CD14-positive monocyte (primary cell): Measurements from ENCODE around the gene MED13L. TPM values are rescaled to one million over a fixed set of nuclear protein-coding genes. Genes with fewer than 3 reads are reported as not detected.

Experiments
- DNase-seq, 3 donors: peaks; one replicate each; pipeline ENCODE4 v3.0.0-alpha.2; 2011 to 2022
- H2AFZ ChIP-seq: 2 replicates; pipeline ENCODE4 v1.6.0; 2012; ENCODE audit warnings: mild to moderate bottlenecking, low read depth, low read length, inconsistent platforms; ENCODE audit not compliant: insufficient read depth, poor library complexity, severe bottlenecking
- H3K27ac ChIP-seq, 2 donors: 1 replicate in 1 of 2; 2 replicates in 1 of 2; pipeline ENCODE4 v1.5.1; 2012 to 2013; ENCODE audit warnings: low read length in 2 of 2, control low read depth in 1 of 2, inconsistent platforms in 1 of 2, low read depth in 1 of 2, mild to moderate bottlenecking in 1 of 2
- H3K27me3 ChIP-seq, 2 donors: one replicate each; pipeline versions ENCODE4 v1.6.0 to v1.6.1; 2011 to 2013; ENCODE audit warnings: low read length in 2 of 2; ENCODE audit not compliant: control insufficient read depth in 2 of 2, insufficient read depth in 2 of 2
- H3K36me3 ChIP-seq, 2 donors: replicated peaks in 1 of 2; 1 replicate in 1 of 2; 2 replicates in 1 of 2; pipeline versions ENCODE4 v1.5.1 to v1.6.1; 2012 to 2013; ENCODE audit warnings: low read length in 2 of 2, control low read depth in 1 of 2, inconsistent platforms in 1 of 2, mild to moderate bottlenecking in 1 of 2; ENCODE audit not compliant: insufficient read depth in 2 of 2, control insufficient read depth in 1 of 2
- H3K4me1 ChIP-seq, 2 donors: 1 replicate in 1 of 2; 2 replicates in 1 of 2; pipeline versions ENCODE4 v1.5.1 to v1.6.1; 2012 to 2013; ENCODE audit warnings: low read length in 2 of 2, control low read depth in 1 of 2, inconsistent platforms in 1 of 2, mild to moderate bottlenecking in 1 of 2, moderate library complexity in 1 of 2; ENCODE audit not compliant: insufficient read depth in 2 of 2, control insufficient read depth in 1 of 2
- H3K4me2 ChIP-seq: replicated peaks from 2 replicates; pipeline ENCODE3; 2012; ENCODE audit warnings: low read length, moderate library complexity, mild to moderate bottlenecking; ENCODE audit not compliant: poor library complexity, severe bottlenecking; ENCODE audit errors: extremely low read depth
- H3K4me3 ChIP-seq, 3 experiments: fragments of 200-600 bp in 1 of 3; sonication (generic) in 1 of 3; replicated peaks in 1 of 3; 1 replicate in 2 of 3; 2 replicates in 1 of 3; pipeline ENCODE4 v1.5.1; 2011 to 2013; ENCODE audit warnings: low read length in 3 of 3, mild to moderate bottlenecking in 3 of 3, control low read depth in 2 of 3, low read depth in 2 of 3, inconsistent platforms in 1 of 3, moderate library complexity in 1 of 3
- H3K79me2 ChIP-seq: 2 replicates; pipeline ENCODE4 v1.6.0; 2012; ENCODE audit warnings: mild to moderate bottlenecking, control low read depth, inconsistent platforms, low read length, moderate library complexity; ENCODE audit not compliant: insufficient read depth
- H3K9ac ChIP-seq: 2 replicates; pipeline ENCODE4 v1.6.0; 2017; ENCODE audit warnings: low read length, mild to moderate bottlenecking; ENCODE audit not compliant: insufficient read depth, poor library complexity, severe bottlenecking
- H3K9me3 ChIP-seq, 2 donors: replicated peaks in 1 of 2; 1 replicate in 1 of 2; 2 replicates in 1 of 2; pipeline versions ENCODE4 v1.5.1 to v1.6.1; 2012 to 2013; ENCODE audit warnings: low read length in 2 of 2, control low read depth in 1 of 2; ENCODE audit not compliant: control insufficient read depth in 1 of 2, insufficient read depth in 1 of 2
- H4K20me1 ChIP-seq: 2 replicates; pipeline ENCODE4 v1.6.0; 2012; ENCODE audit warnings: mild to moderate bottlenecking, low read length, control low read depth, moderate library complexity; ENCODE audit not compliant: insufficient read depth
- H3K27ac Mint-ChIP-seq, 7 donors: one replicate each; pipeline ENCODE4 v1.8.0; 2020; ENCODE audit warnings: mild to moderate bottlenecking in 7 of 7, mixed read lengths in 7 of 7, moderate library complexity in 6 of 7, inconsistent platforms in 2 of 7
- H3K27me3 Mint-ChIP-seq, 3 donors: one replicate each; pipeline ENCODE4 v1.8.0; 2021 to 2022; ENCODE audit warnings: low read depth in 3 of 3, mild to moderate bottlenecking in 3 of 3, mixed read lengths in 3 of 3, moderate library complexity in 3 of 3, inconsistent platforms in 1 of 3
- H3K36me3 Mint-ChIP-seq, 2 donors: one replicate each; pipeline ENCODE4 v1.8.0; 2020; ENCODE audit warnings: mixed read lengths in 2 of 2, inconsistent platforms in 1 of 2, mild to moderate bottlenecking in 1 of 2
- H3K4me1 Mint-ChIP-seq: one replicate; pipeline ENCODE4 v1.8.0; 2020; ENCODE audit warnings: mild to moderate bottlenecking, mixed read lengths
- H3K4me3 Mint-ChIP-seq, 2 donors: one replicate each; pipeline ENCODE4 v1.8.0; 2020; ENCODE audit warnings: mild to moderate bottlenecking in 2 of 2, mixed read lengths in 2 of 2, moderate library complexity in 1 of 2
- H3K9me3 Mint-ChIP-seq, 7 donors: one replicate each; pipeline ENCODE4 v1.8.0; 2020 to 2022; ENCODE audit warnings: mixed read lengths in 7 of 7, mild to moderate bottlenecking in 6 of 7, moderate library complexity in 6 of 7, inconsistent platforms in 2 of 7
- WGBS: methylation state at CpG from one replicate; pipeline ENCODE4 v1.1.5; 2013; ENCODE audit warnings: missing lambda C conversion rate; ENCODE audit not compliant: insufficient coverage; 5-methylcytosine and 5-hydroxymethylcytosine counted together
- intact Hi-C, 2 donors: fragments of 100-400 bp; cut with micrococcal nuclease; formaldehyde crosslinking; loops; one replicate each; pipeline versions ENCODE4 v1.15.0 to v1.15.1; 2023
- polyA plus RNA-seq, 3 donors: library from polyadenylated mRNA; depleted of rRNA in 1 of 3; unstranded in 2 of 3; stranded (reverse) in 1 of 3; fragments of 300-500 nt in 2 of 3; fragments of >200 nt in 1 of 3; fragmentation: Illumina TruSeq in 2 of 3; gene quantifications; 1 replicate in 2 of 3; 2 replicates in 1 of 3; pipeline ENCODE4 v1.2.3, GENCODE V29; 2012 to 2021
- TF ChIP-seq, protein P1 (sequence below): fragments of 200-600 bp; IDR thresholded peaks from one replicate; pipeline ENCODE4 v1.8.0; 2022; ENCODE audit warnings: antibody characterized with exemption, mild to moderate bottlenecking

Gene MED13L
- polyA plus RNA-seq, 3 donors: 4.4 to 42.0 (median 7.5) TPM

DNA sequence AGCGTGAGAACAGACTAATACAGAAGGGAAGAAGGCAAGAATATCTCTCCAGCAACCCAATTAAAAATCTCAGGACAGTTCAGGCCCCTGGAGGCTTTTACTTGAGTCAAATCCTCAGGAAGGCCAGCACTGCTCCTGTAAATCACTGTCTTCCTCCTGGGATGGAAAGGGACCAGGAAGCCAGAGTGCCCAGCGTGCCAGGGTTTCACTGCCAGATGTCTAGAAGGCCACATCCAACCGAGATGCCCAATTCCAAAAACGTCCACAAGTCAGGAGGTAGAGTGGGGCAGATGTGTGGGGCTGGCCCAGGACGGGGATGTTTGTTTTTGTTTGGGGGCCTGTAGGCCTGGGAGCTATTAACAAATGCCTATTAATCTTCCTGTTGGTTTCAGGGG, 332.0 kb downstream of the MED13L start:
- Histone ChIP-seq H3K36me3 (peaks cover 2 to 7% of the 10 kb centered on the region in 2 donors), H3K27me3 (no peaks in the 10 kb centered on the region), H3K4me3 (no peak overlapping the region), H4K20me1 (no peaks in the 10 kb centered on the region), H3K27ac (no peak overlapping the region), H2AFZ (no peak overlapping the region), H3K79me2 (no peaks in the 10 kb centered on the region), H3K4me2 (no peak overlapping the region), H3K9me3 (no peaks in the 10 kb centered on the region), H3K4me1 (no peaks in the 10 kb centered on the region), H3K9ac (no peak overlapping the region)
- H3K27ac Mint-ChIP-seq: no peak overlapping the region
- peaks cover 14 to 16% of the 10 kb centered on the region in 2 donors for H3K36me3 Mint-ChIP-seq
- TF ChIP-seq, protein P1, sequence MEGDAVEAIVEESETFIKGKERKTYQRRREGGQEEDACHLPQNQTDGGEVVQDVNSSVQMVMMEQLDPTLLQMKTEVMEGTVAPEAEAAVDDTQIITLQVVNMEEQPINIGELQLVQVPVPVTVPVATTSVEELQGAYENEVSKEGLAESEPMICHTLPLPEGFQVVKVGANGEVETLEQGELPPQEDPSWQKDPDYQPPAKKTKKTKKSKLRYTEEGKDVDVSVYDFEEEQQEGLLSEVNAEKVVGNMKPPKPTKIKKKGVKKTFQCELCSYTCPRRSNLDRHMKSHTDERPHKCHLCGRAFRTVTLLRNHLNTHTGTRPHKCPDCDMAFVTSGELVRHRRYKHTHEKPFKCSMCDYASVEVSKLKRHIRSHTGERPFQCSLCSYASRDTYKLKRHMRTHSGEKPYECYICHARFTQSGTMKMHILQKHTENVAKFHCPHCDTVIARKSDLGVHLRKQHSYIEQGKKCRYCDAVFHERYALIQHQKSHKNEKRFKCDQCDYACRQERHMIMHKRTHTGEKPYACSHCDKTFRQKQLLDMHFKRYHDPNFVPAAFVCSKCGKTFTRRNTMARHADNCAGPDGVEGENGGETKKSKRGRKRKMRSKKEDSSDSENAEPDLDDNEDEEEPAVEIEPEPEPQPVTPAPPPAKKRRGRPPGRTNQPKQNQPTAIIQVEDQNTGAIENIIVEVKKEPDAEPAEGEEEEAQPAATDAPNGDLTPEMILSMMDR: no peak
- no peak for DNase-seq
- H3K4me3 Mint-ChIP-seq: no peak overlapping the region
- no peaks in the 10 kb centered on the region for H3K9me3 Mint-ChIP-seq
- intact Hi-C loops: no loop called here
- no peaks in the 10 kb centered on the region for H3K4me1 Mint-ChIP-seq
- H3K27me3 Mint-ChIP-seq: peaks cover 0 to 7% (median 1%) of the 10 kb centered on the region in 3 donors
- 86% methylated on average over 4 of the region's 5 CpGs for WGBS

DNA sequence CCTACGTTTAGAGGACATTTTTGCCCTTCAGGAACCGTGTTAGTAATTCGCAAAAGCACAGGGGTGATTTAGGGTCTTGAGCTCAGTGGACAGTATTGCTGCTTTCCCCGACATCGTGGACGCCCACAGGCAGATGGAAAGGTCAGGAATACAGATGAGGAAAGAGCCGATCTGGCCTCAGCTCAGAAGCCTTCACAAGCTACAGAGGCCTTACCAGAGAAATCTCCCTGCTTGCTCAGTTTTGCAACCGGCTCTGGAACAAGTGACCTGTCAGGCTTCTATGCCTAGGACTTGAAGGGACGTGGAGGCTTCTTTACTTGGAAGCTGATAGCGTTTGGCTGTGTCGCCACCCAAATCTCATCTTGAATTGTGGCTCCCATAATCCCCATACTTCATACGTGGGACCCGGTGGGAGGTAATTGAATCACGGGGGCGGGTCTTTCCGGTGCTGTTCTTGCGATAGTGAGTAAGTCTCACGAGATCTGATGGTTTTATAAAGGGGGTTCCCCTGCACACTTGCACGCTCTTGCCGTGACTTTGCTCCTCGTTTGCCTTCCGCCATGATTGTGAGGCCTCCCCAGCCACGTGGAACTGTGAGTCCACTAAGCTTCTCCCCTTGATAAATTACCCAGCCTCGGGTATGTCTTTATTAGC, 332.5 kb downstream of the MED13L start:
- H3K9me3 ChIP-seq: no peaks in the 10 kb centered on the region
- H3K9ac ChIP-seq: no peak overlapping the region
- H3K4me3 ChIP-seq: no peak overlapping the region
- H3K27ac ChIP-seq: no peak overlapping the region
- intact Hi-C loops: no loop called here
- TF ChIP-seq, protein P1: no peak
- H3K79me2 ChIP-seq: no peaks in the 10 kb centered on the region
- Mint-ChIP-seq H3K27me3 (peaks cover 0 to 7% (median 1%) of the 10 kb centered on the region in 3 donors), H3K27ac (no peak overlapping the region), H3K9me3 (peaks cover 0 to 2% (median 0%) of the 10 kb centered on the region in 7 donors), H3K4me3 (no peak overlapping the region), H3K4me1 (no peaks in the 10 kb centered on the region), H3K36me3 (peaks cover 9 to 11% of the 10 kb centered on the region in 2 donors)
- H3K4me2 ChIP-seq: no peak overlapping the region
- 96% methylated on average over 11 of the region's 24 CpGs for WGBS
- H3K36me3 ChIP-seq: peaks cover 0 to 1% of the 10 kb centered on the region in 2 donors
- no peaks in the 10 kb centered on the region for H3K4me1 ChIP-seq
- no peaks in the 10 kb centered on the region for H3K27me3 ChIP-seq
- H2AFZ ChIP-seq: no peak overlapping the region
- no peaks in the 10 kb centered on the region for H4K20me1 ChIP-seq
- DNase-seq: no peak
